GM23338 (cell line): ENCODE data around the gene EVX1.

Source experiments
- CREB1 ChIP-seq: fragments of 250-450 bp; sonication (Bioruptor Pico); IDR thresholded peaks from 2 replicates; pipeline ENCODE4 v1.5.0; 2020; ENCODE audit warnings: low read depth, mild to moderate bottlenecking, moderate library complexity
- CTCF ChIP-seq, 2 experiments: fragments of 200-600 bp in 1 of 2; sonication (generic) in 1 of 2; conservative IDR thresholded peaks; 2 replicates each; pipeline versions ENCODE4 v1.5.1 to v1.6.1; 2016 to 2017; ENCODE audit warnings: antibody characterized with exemption in 2 of 2, low read depth in 2 of 2, mild to moderate bottlenecking in 2 of 2, moderate library complexity in 1 of 2
- EZH2 ChIP-seq: fragments of 200-600 bp; sonication (generic); IDR thresholded peaks from one replicate; pipeline ENCODE4 v1.8.0; 2017; ENCODE audit warnings: antibody characterized with exemption, mild to moderate bottlenecking, low read depth; ENCODE audit not compliant: unreplicated experiment
- JUNB ChIP-seq: IDR thresholded peaks from one replicate; pipeline ENCODE4 v1.6.1; 2016; ENCODE audit warnings: antibody characterized with exemption; ENCODE audit not compliant: unreplicated experiment
- NANOG ChIP-seq: IDR thresholded peaks from 2 replicates; pipeline ENCODE4 v1.6.1; 2016; ENCODE audit warnings: antibody characterized with exemption, borderline replicate concordance
- POLR2AphosphoS5 ChIP-seq: IDR thresholded peaks from 2 replicates; pipeline ENCODE4 v1.6.1; 2016; ENCODE audit warnings: antibody characterized with exemption, low read depth
- REST ChIP-seq: IDR thresholded peaks from one replicate; pipeline ENCODE4 v1.6.1; 2018; ENCODE audit warnings: antibody characterized with exemption; ENCODE audit not compliant: unreplicated experiment

- TF ChIP-seq REST (no peak), CTCF (conservative IDR thresholded peaks at IDR 0.05; ENCODE audit: low read depth in 2 of 2) (no peak), POLR2AphosphoS5 (no peak), CREB1 (no peak), JUNB (no peak), EZH2 (no peak), NANOG (no peak)
Observed at GRCh38 chr7:27271384-27271783, 28.8 kb downstream of the EVX1 start.
